IMR-90 (cell line): Measurements from ENCODE around the gene ZNF467. TPM values are rescaled to one million over a fixed set of nuclear protein-coding genes. Genes with fewer than 3 reads are reported as not detected.

Experiments
- ATAC-seq: fragments of 200-7000 bp; cut with Tn5 transposase; 2 replicates; pipeline ENCODE4 v1.9.1; 2020; ENCODE audit warnings: low read depth, mild to moderate bottlenecking, moderate library complexity
- BruUV-seq: library from RNA; stranded (reverse); fragments of 400-500 nt; replicated peaks from 2 replicates; lab custom pipeline; 2021; lab: Mats Ljungman, UMichigan
- CTCF ChIA-PET: fragments of 300-600 bp; formaldehyde crosslinking; extraction: SDS; loops from one replicate; lab custom pipeline; 2021; ENCODE audit warnings: antibody characterized with exemption; lab: Yijun Ruan, JAX
- POLR2A ChIA-PET: fragments of 300-600 bp; sonication (Branson Sonifier 250); formaldehyde crosslinking; loops from one replicate; lab custom pipeline; 2022; ENCODE audit warnings: antibody characterized with exemption; ENCODE audit not compliant: unreplicated experiment; lab: Charles Lee
- DNase-seq: peaks from one replicate; pipeline ENCODE4 v3.0.0; 2013
- H2AFZ ChIP-seq: replicated peaks from 2 replicates; pipeline ENCODE3; 2013; ENCODE audit warnings: low read length, mild to moderate bottlenecking; ENCODE audit not compliant: poor library complexity
- H2AK5ac ChIP-seq: 2 replicates; pipeline ENCODE4 v1.6.1; 2013; ENCODE audit warnings: low read depth, low read length, inconsistent platforms
- H2AK9ac ChIP-seq: replicated peaks from 2 replicates; pipeline ENCODE3; 2013; ENCODE audit warnings: mild to moderate bottlenecking, low read depth, low read length, moderate library complexity; ENCODE audit not compliant: poor library complexity
- H2BK120ac ChIP-seq: 2 replicates; pipeline ENCODE4 v1.6.1; 2013; ENCODE audit warnings: low read depth, low read length, inconsistent platforms
- H2BK15ac ChIP-seq: 3 replicates; pipeline ENCODE4 v1.6.1; 2013; ENCODE audit warnings: low read depth, low read length, inconsistent platforms
- H2BK20ac ChIP-seq: 2 replicates; pipeline ENCODE4 v1.6.1; 2013; ENCODE audit warnings: low read depth, mild to moderate bottlenecking, inconsistent platforms, low read length, moderate library complexity
- H2BK5ac ChIP-seq: 2 replicates; pipeline ENCODE4 v1.6.1; 2013; ENCODE audit warnings: mild to moderate bottlenecking, low read depth, low read length, inconsistent platforms; ENCODE audit not compliant: poor library complexity, severe bottlenecking
- H3K14ac ChIP-seq: replicated peaks from 2 replicates; pipeline ENCODE4 v1.6.1; 2013; ENCODE audit warnings: low read depth, low read length, inconsistent platforms
- H3K18ac ChIP-seq: 2 replicates; pipeline ENCODE4 v1.6.1; 2013; ENCODE audit warnings: low read depth, low read length, control low read depth
- H3K23ac ChIP-seq: 2 replicates; pipeline ENCODE4 v1.6.1; 2013; ENCODE audit warnings: low read depth, low read length, inconsistent platforms
- H3K27ac ChIP-seq: 2 replicates; pipeline ENCODE4 v1.5.1; 2013; ENCODE audit warnings: mild to moderate bottlenecking, control low read depth, low read length; ENCODE audit not compliant: insufficient read depth
- H3K27me3 ChIP-seq: 2 replicates; pipeline ENCODE4 v1.6.1; 2013; ENCODE audit warnings: low read length; ENCODE audit not compliant: control insufficient read depth, insufficient read depth
- H3K36me3 ChIP-seq: 2 replicates; pipeline ENCODE4 v1.6.1; 2013; ENCODE audit warnings: low read length, mixed read lengths; ENCODE audit not compliant: control insufficient read depth, insufficient read depth
- H3K4ac ChIP-seq: 2 replicates; pipeline ENCODE4 v1.6.1; 2013; ENCODE audit warnings: low read depth, low read length, inconsistent platforms
- H3K4me1 ChIP-seq: 2 replicates; pipeline ENCODE4 v1.6.1; 2013; ENCODE audit warnings: low read length, mixed read lengths; ENCODE audit not compliant: control insufficient read depth, insufficient read depth
- H3K4me2 ChIP-seq: 2 replicates; pipeline ENCODE4 v1.6.1; 2013; ENCODE audit warnings: low read depth, mild to moderate bottlenecking, control low read depth, low read length, moderate library complexity
- H3K4me3 ChIP-seq: 2 replicates; pipeline ENCODE4 v1.5.1; 2013; ENCODE audit warnings: low read depth, mild to moderate bottlenecking, control low read depth, low read length, moderate library complexity; ENCODE audit not compliant: insufficient read depth
- H3K56ac ChIP-seq: 2 replicates; pipeline ENCODE4 v1.6.1; 2013; ENCODE audit warnings: low read length, inconsistent platforms; ENCODE audit not compliant: insufficient read depth; ENCODE audit errors: extremely low read depth
- H3K79me1 ChIP-seq, 2 experiments: 2 replicates each; pipeline ENCODE4 v1.6.1; 2013; ENCODE audit warnings: low read length in 2 of 2, inconsistent platforms in 1 of 2, low read depth in 1 of 2
- H3K9ac ChIP-seq: 2 replicates; pipeline ENCODE4 v1.6.1; 2013; ENCODE audit warnings: low read depth, low read length, control low read depth
- H3K9me1 ChIP-seq: 2 replicates; pipeline ENCODE4 v1.6.1; 2013; ENCODE audit warnings: low read length, inconsistent platforms; ENCODE audit not compliant: insufficient read depth
- H3K9me3 ChIP-seq: 2 replicates; pipeline ENCODE4 v1.6.1; 2013; ENCODE audit warnings: low read length; ENCODE audit not compliant: control insufficient read depth, insufficient read depth
- H4K20me1 ChIP-seq: 2 replicates; pipeline ENCODE4 v1.6.1; 2013; ENCODE audit warnings: low read length, inconsistent platforms; ENCODE audit not compliant: insufficient read depth
- H4K5ac ChIP-seq: 2 replicates; pipeline ENCODE4 v1.6.1; 2013; ENCODE audit warnings: mild to moderate bottlenecking, low read depth, low read length, control low read depth
- H4K8ac ChIP-seq, 2 experiments: 2 replicates each; pipeline ENCODE4 v1.6.1; 2013; ENCODE audit warnings: low read depth in 2 of 2, low read length in 2 of 2, control low read depth in 1 of 2, inconsistent platforms in 1 of 2
- H4K91ac ChIP-seq: 2 replicates; pipeline ENCODE4 v1.6.1; 2013; ENCODE audit warnings: low read depth, low read length, inconsistent platforms; ENCODE audit not compliant: insufficient read depth
- CHD1 ChIP-seq: IDR thresholded peaks from 2 replicates; pipeline ENCODE4 v1.6.1; 2012; ENCODE audit warnings: low read depth, low read length, improper control_type of control experiment
- ELK1 ChIP-seq: fragments of 150-350 bp; IDR thresholded peaks from 2 replicates; pipeline ENCODE4 v1.6.1; 2016; ENCODE audit warnings: low read depth, mild to moderate bottlenecking, low read length, moderate library complexity, borderline replicate concordance
- MAZ ChIP-seq: IDR thresholded peaks from 2 replicates; pipeline ENCODE4 v1.6.1; 2012; ENCODE audit warnings: low read depth, mild to moderate bottlenecking, low read length, improper control_type of control experiment, moderate library complexity, borderline replicate concordance
- MXI1 ChIP-seq: IDR thresholded peaks from 2 replicates; pipeline ENCODE4 v1.6.1; 2012; ENCODE audit warnings: low read depth, mild to moderate bottlenecking, low read length, moderate library complexity, borderline replicate concordance
- NFE2L2 ChIP-seq: fragments of 150-350 bp; IDR thresholded peaks from 2 replicates; pipeline ENCODE4 v1.6.1; 2016; ENCODE audit warnings: low read depth, mild to moderate bottlenecking, low read length
- RAD21 ChIP-seq: IDR thresholded peaks from 2 replicates; pipeline ENCODE4 v1.6.1; 2012; ENCODE audit warnings: low read length, improper control_type of control experiment
- RCOR1 ChIP-seq: IDR thresholded peaks from 2 replicates; pipeline ENCODE4 v1.6.1; 2012; ENCODE audit warnings: mild to moderate bottlenecking, low read length, improper control_type of control experiment; ENCODE audit not compliant: insufficient replicate concordance
- RFX5 ChIP-seq: IDR thresholded peaks from 2 replicates; pipeline ENCODE4 v1.8.0; 2012; ENCODE audit warnings: low read depth, mild to moderate bottlenecking, low read length, moderate library complexity
- USF2 ChIP-seq: fragments of 150-350 bp; IDR thresholded peaks from 2 replicates; pipeline ENCODE4 v1.6.1; 2017; ENCODE audit warnings: mild to moderate bottlenecking, antibody characterized with exemption, low read length, low read depth
- WGBS, 2 experiments: methylation state at CpG; one replicate each; pipeline versions ENCODE4 v1.1.5 to v1.1.7; 2013; ENCODE audit warnings: missing lambda C conversion rate in 2 of 2; ENCODE audit not compliant: insufficient read length in 1 of 2; ENCODE audit errors: extremely low coverage in 2 of 2; 5-methylcytosine and 5-hydroxymethylcytosine counted together
- dilution Hi-C: fragments of 300-500 bp; cut with HindIII; formaldehyde crosslinking; loops from one replicate; pipeline ENCODE4 v1.14.3; 2018; ENCODE audit warnings: low sequenced_read_pairs; ENCODE audit not compliant: unreplicated experiment
- in situ Hi-C: fragments of 300-500 bp; cut with MboI; formaldehyde crosslinking; loops from 3 replicates; pipeline ENCODE4 v1.14.3; 2019; ENCODE audit warnings: low sequenced_read_pairs, inconsistent platforms, mixed read lengths
- intact Hi-C: fragments of 100-400 bp; cut with micrococcal nuclease; formaldehyde crosslinking; loops from 2 replicates; pipeline ENCODE4 v1.10.0; 2022
- polyA plus RNA-seq, 3 experiments: library from polyadenylated mRNA; depleted of rRNA; stranded (reverse); fragments of >200 nt; gene quantifications; 2 replicates each; pipeline ENCODE4 v1.2.3, GENCODE V29; 2012; ENCODE audit warnings: low replicate concordance in 1 of 3
- total RNA-seq: library from RNA; depleted of rRNA; stranded (reverse); fragments of >200 nt; gene quantifications from 2 replicates; pipeline ENCODE4 v1.2.3, GENCODE V29; 2012

The ZNF467 gene
- total and polyA plus RNA-seq, 2 of the 4 experiments (the other 2 are of a cell fraction) = 0.67 TPM; not detected in 1

- ChIA-PET POLR2A (interaction anchor here (0.6 kb wide), 1 partner anchor 900 kb away, joined by 6 read pairs; no protein-coding TSS in a partner anchor), CTCF (no interaction called here)
- no TSS peak for BruUV-seq
- Histone ChIP-seq H2BK120ac (no peak overlapping the region), H4K8ac (no peak overlapping the region), H3K27me3 (peaks cover 33% of the 10 kb centered on the region), H3K18ac (no peak overlapping the region), H2BK5ac (no peak overlapping the region), H3K27ac (no peak overlapping the region), H3K56ac (no peak overlapping the region), H2AK9ac (peak overlapping the region; percentile 78), H3K79me1 (no peaks in the 10 kb centered on the region), H4K91ac (no peak overlapping the region), H3K9ac (peak overlapping the region; percentile 41; the same call in 1 of the 2 replicates), H2BK15ac (no peak overlapping the region), H2AFZ (peak overlapping the region; percentile 78), H2BK20ac (no peak overlapping the region), H3K9me1 (no peaks in the 10 kb centered on the region; the same call in 1 of the 2 replicates), H3K23ac (no peak overlapping the region), H4K20me1 (peaks cover 4% of the 10 kb centered on the region), H3K4me1 (no peaks in the 10 kb centered on the region; the same call in 1 of the 2 replicates), H3K36me3 (no peaks in the 10 kb centered on the region), H4K5ac (no peak overlapping the region), H3K4me3 (peak overlapping the region; percentile 50), H2AK5ac (no peak overlapping the region), H3K9me3 (no peaks in the 10 kb centered on the region), H3K4ac (no peak overlapping the region), H3K14ac (no peak overlapping the region), H3K4me2 (peak overlapping the region; percentile 81)
- TF ChIP-seq ELK1 = no peak
- no peak for TF ChIP-seq NFE2L2
- no peak for TF ChIP-seq CHD1
- no peak for TF ChIP-seq RAD21
- TF ChIP-seq MXI1 = no peak
- TF ChIP-seq USF2 = no peak
- TF ChIP-seq RCOR1 = no peak
- TF ChIP-seq RFX5 = no peak
- no peak for TF ChIP-seq MAZ
- no peak for DNase-seq
- ATAC-seq = no peak
- WGBS, 2 experiments = 0% methylated on average over 21 of the region's 55 CpGs; no CpG with 5 or more reads in 1 of the 2 experiments
- dilution Hi-C loops = no loop called here
- intact Hi-C loops = loop anchor here (1.0 to 5.0 kb wide), 2 partner anchors 56 to 65 kb away; partner anchors contain the start of gene ZNF862
- in situ Hi-C loops = no loop called here
These were observed 393 bp downstream of the ZNF467 start for GRCh38 chr7:149772956-149773434.
